ENCODE results near the gene SOX9.

SOX9 gene

GRCh38 chr17:72171703-72172667, 51.2 kb downstream of the SOX9 start:
- H3K36me3 Mint-ChIP-seq, result no peaks in the 10 kb centered on the region
- H3K9me3 Mint-ChIP-seq, result peaks cover 2% of the 10 kb centered on the region
- peaks cover 4% of the 10 kb centered on the region for H3K27me3 Mint-ChIP-seq
- no peaks in the 10 kb centered on the region for H3K4me1 Mint-ChIP-seq
- ATAC-seq (ENCODE audit: low read depth) (no peak), DNase-seq (ENCODE audit: low spot score in 2 of 2) (no peak)
- H3K27ac Mint-ChIP-seq, result no peak overlapping the region
- H3K4me3 Mint-ChIP-seq, result no peak overlapping the region

GRCh38 chr17:72173499-72174116, 52.8 kb downstream of the SOX9 start:
- Mint-ChIP-seq H3K27me3 (peaks cover 4% of the 10 kb centered on the region), H3K36me3 (no peaks in the 10 kb centered on the region), H3K9me3 (peaks cover 2% of the 10 kb centered on the region), H3K4me1 (no peaks in the 10 kb centered on the region), H3K4me3 (no peak overlapping the region), H3K27ac (no peak overlapping the region)
- DNase-seq (ENCODE audit: low spot score in 2 of 2), result no peak
- no peak for ATAC-seq (ENCODE audit: low read depth)

GRCh38 chr17:72175263-72175662, 54.4 kb downstream of the SOX9 start:
- ATAC-seq (ENCODE audit: low read depth) (no peak), DNase-seq (ENCODE audit: low spot score in 2 of 2) (no peak)
- Mint-ChIP-seq H3K4me1 (no peaks in the 10 kb centered on the region), H3K27ac (no peak overlapping the region), H3K4me3 (no peak overlapping the region), H3K36me3 (no peaks in the 10 kb centered on the region), H3K9me3 (peaks cover 2% of the 10 kb centered on the region), H3K27me3 (peaks cover 4% of the 10 kb centered on the region)
